ENCODE measurements around the gene REXO5. TPM values are rescaled to one million over a fixed set of nuclear protein-coding genes. Genes with fewer than 3 reads are reported as not detected.

Gene REXO5
- total RNA-seq, 2 donors from 2014 or later, result 12.1 to 67.1 TPM

DNA sequence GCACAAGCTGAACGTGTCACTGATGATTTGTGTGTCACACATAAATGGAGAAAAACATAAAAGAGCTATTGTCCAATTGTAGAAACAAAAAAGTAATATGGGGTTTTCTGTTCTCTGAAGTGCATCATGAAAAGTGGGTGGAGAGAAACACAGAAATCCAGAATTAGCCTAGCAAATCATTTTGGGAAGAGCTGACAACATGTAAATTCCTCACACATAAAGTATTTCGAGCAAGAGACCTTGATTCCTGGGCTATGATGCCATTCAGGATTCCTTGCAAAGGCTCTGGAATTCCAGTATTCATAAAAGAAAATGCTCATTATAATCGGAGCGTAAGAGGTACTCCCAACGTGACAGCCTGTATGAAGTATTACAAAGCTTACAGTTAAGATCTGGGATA lies 92.7 kb downstream of the REXO5 start:
- H3K4me1 ChIP-seq (replicated peaks), result no peaks in the 10 kb centered on the region
- TF ChIP-seq POLR2AphosphoS5 (IDR thresholded peaks at IDR 0.05) (no peak), POLR2A (IDR thresholded peaks at IDR 0.05) (no peak)
- TF ChIP-seq, protein P1, sequence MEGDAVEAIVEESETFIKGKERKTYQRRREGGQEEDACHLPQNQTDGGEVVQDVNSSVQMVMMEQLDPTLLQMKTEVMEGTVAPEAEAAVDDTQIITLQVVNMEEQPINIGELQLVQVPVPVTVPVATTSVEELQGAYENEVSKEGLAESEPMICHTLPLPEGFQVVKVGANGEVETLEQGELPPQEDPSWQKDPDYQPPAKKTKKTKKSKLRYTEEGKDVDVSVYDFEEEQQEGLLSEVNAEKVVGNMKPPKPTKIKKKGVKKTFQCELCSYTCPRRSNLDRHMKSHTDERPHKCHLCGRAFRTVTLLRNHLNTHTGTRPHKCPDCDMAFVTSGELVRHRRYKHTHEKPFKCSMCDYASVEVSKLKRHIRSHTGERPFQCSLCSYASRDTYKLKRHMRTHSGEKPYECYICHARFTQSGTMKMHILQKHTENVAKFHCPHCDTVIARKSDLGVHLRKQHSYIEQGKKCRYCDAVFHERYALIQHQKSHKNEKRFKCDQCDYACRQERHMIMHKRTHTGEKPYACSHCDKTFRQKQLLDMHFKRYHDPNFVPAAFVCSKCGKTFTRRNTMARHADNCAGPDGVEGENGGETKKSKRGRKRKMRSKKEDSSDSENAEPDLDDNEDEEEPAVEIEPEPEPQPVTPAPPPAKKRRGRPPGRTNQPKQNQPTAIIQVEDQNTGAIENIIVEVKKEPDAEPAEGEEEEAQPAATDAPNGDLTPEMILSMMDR (IDR thresholded peaks at IDR 0.05), result no peak
- intact Hi-C loops (cut with DNase I), result no loop called here
- no peaks in the 10 kb centered on the region for H3K9me3 ChIP-seq
- H3K27me3 ChIP-seq (replicated peaks; ENCODE audit: insufficient read depth), result no peaks in the 10 kb centered on the region
- peak overlapping the region; percentile 97 for H3K27ac ChIP-seq
- peak overlapping the region in 1 of 2 donors; percentile 57 for H3K4me3 ChIP-seq
- no peaks in the 10 kb centered on the region for H3K36me3 ChIP-seq
- WGBS, result 7% methylated on average over 5 of the region's 5 CpGs
- no peak for DNase-seq (ENCODE audit: low spot score)

Small RNA genes within 50 kb of the gene (small RNA-seq; reads per million reads assigned to genes)
- gene RF00618 (0 reads per million in 2 donors), gene RNU6-944P (0 reads per million in 2 donors)

Other genes with a start within 250 kb of the REXO5 start
- not detected for gene ACSM2B, start 230.2 kb upstream of the REXO5 start, total RNA-seq
- 10 to 100 TPM in 1 of 2 donors, 1 to 10 TPM in 1; 7.7 to 24.6 TPM for gene ACSM1, start 108.8 kb upstream of the REXO5 start, total RNA-seq
- gene THUMPD1, start 64.7 kb upstream of the REXO5 start, total RNA-seq, result 100 to 1,000 TPM; 107 to 167 TPM
- 10 to 100 TPM; 65.9 to 99.6 TPM for gene ACSM3, start 42.5 kb upstream of the REXO5 start, total RNA-seq
- 10 to 100 TPM; 31.6 to 35.2 TPM for gene ERI2, start 55 bp upstream of the REXO5 start, total RNA-seq
- gene DCUN1D3, start 93.8 kb downstream of the REXO5 start, total RNA-seq, result 10 to 100 TPM in 1 of 2 donors, 1 to 10 TPM in 1; 7.2 to 16.5 TPM
- 10 to 100 TPM; 26.1 to 64.5 TPM for gene LYRM1, start 94.2 kb downstream of the REXO5 start, total RNA-seq